HepG2 (cell line): ENCODE measurements around the gene STRN4. TPM values are rescaled to one million over a fixed set of nuclear protein-coding genes. Genes with fewer than 3 reads are reported as not detected.

Experiments used
- CEBPB ChIP-seq: IDR thresholded peaks from 2 replicates; pipeline ENCODE4 v1.6.1; 2011; ENCODE audit warnings: low read depth, low read length, improper control_type of control experiment, borderline replicate concordance
- CHCHD3 ChIP-seq: sonication (generic); formaldehyde crosslinking; IDR thresholded peaks from 2 replicates; pipeline ENCODE4 v1.8.0; 2022; ENCODE audit warnings: mild to moderate bottlenecking, missing genetic modification reagents, moderate library complexity
- ETV6 ChIP-seq: sonication (generic); formaldehyde crosslinking; conservative IDR thresholded peaks from 2 replicates; pipeline ENCODE4 v1.4.0; 2020; ENCODE audit warnings: missing genetic modification reagents
- FOXJ3 ChIP-seq: sonication (generic); formaldehyde crosslinking; IDR thresholded peaks from 2 replicates; pipeline ENCODE4 v1.4.0; 2020; ENCODE audit warnings: missing genetic modification reagents, mild to moderate bottlenecking, borderline replicate concordance
- GABPA ChIP-seq, 2 experiments: IDR thresholded peaks; 2 replicates each; pipeline ENCODE4 v1.6.1; 2011 to 2016; ENCODE audit warnings: low read depth in 2 of 2, low read length in 1 of 2, missing biosample characterization in 1 of 2, missing genetic modification characterization in 1 of 2
- KLF15 ChIP-seq: sonication (generic); formaldehyde crosslinking; IDR thresholded peaks from 2 replicates; pipeline ENCODE4 v1.8.1; 2023; ENCODE audit warnings: borderline replicate concordance, mild to moderate bottlenecking, inconsistent platforms, missing genetic modification reagents, mixed read lengths
- PHF21A ChIP-seq: sonication (generic); formaldehyde crosslinking; IDR thresholded peaks from 2 replicates; pipeline ENCODE4 v1.5.0; 2020; ENCODE audit warnings: mild to moderate bottlenecking, missing genetic modification reagents
- POLR2A ChIP-seq, 2 experiments: IDR thresholded peaks; 2 replicates each; pipeline ENCODE4 v1.6.1; 2011; ENCODE audit warnings: low read depth in 2 of 2, low read length in 2 of 2, mild to moderate bottlenecking in 1 of 2, moderate library complexity in 1 of 2; ENCODE audit not compliant: insufficient read depth in 1 of 2
- U2AF2 ChIP-seq: fragments of 200-400 bp; formaldehyde crosslinking; IDR thresholded peaks from 2 replicates; pipeline ENCODE4 v1.6.1; 2017; ENCODE audit warnings: low read depth, mild to moderate bottlenecking, low read length
- ZBTB20 ChIP-seq: sonication (generic); formaldehyde crosslinking; IDR thresholded peaks from 2 replicates; pipeline ENCODE4 v1.8.1; 2023; ENCODE audit warnings: missing genetic modification reagents, low read depth, mild to moderate bottlenecking, borderline replicate concordance
- ZBTB39 ChIP-seq: sonication (generic); formaldehyde crosslinking; IDR thresholded peaks from 2 replicates; pipeline ENCODE4 v1.5.0; 2020; ENCODE audit warnings: missing genetic modification reagents
- ZBTB40 ChIP-seq, 2 experiments: fragments of 450-650 bp in 1 of 2; sonication (generic) in 1 of 2; formaldehyde crosslinking in 1 of 2; IDR thresholded peaks; 2 replicates each; pipeline versions ENCODE4 v1.6.1 to v1.8.0; 2016 to 2022; ENCODE audit warnings: antibody characterized with exemption in 1 of 2, mild to moderate bottlenecking in 1 of 2, missing genetic modification reagents in 1 of 2
- ZC3H13 ChIP-seq: sonication (generic); formaldehyde crosslinking; IDR thresholded peaks from 2 replicates; pipeline ENCODE4 v1.8.1; 2023; ENCODE audit warnings: mild to moderate bottlenecking, missing genetic modification reagents, moderate library complexity
- ZFY ChIP-seq: sonication (generic); formaldehyde crosslinking; IDR thresholded peaks from 2 replicates; pipeline ENCODE4 v1.4.0; 2020; ENCODE audit warnings: missing genetic modification reagents
- ZNF33B ChIP-seq: sonication (generic); formaldehyde crosslinking; IDR thresholded peaks from 2 replicates; pipeline ENCODE4 v1.5.1; 2020; ENCODE audit warnings: mild to moderate bottlenecking, missing genetic modification reagents
- ZNF496 ChIP-seq: sonication (generic); formaldehyde crosslinking; IDR thresholded peaks from 2 replicates; pipeline ENCODE4 v1.8.1; 2023; ENCODE audit warnings: mild to moderate bottlenecking, moderate library complexity, missing genetic modification reagents; ENCODE audit not compliant: insufficient replicate concordance
- ZNF660 ChIP-seq: sonication (generic); formaldehyde crosslinking; IDR thresholded peaks from 2 replicates; pipeline ENCODE4 v1.5.1; 2020; ENCODE audit warnings: mild to moderate bottlenecking, low read depth, missing genetic modification reagents, borderline replicate concordance
- ZNF839 ChIP-seq: sonication (generic); formaldehyde crosslinking; IDR thresholded peaks from 2 replicates; pipeline ENCODE4 v1.4.0; 2020; ENCODE audit warnings: missing genetic modification reagents, mild to moderate bottlenecking, borderline replicate concordance
- polyA plus RNA-seq, 8 experiments: library from polyadenylated mRNA; depleted of rRNA in 3 of 8; stranded (reverse) in 7 of 8; unstranded in 1 of 8; fragments of >200 nt; fragmentation: Illumina TruSeq in 4 of 8; extraction: Trizol in 4 of 8; gene quantifications; 2 replicates each; pipeline versions ENCODE4 v1.2.1 to v1.2.3, GENCODE V29; 2011 to 2016; ENCODE audit warnings: low read depth in 4 of 8, missing spikeins in 1 of 8, mixed read lengths in 1 of 8; ENCODE audit not compliant: insufficient read depth in 1 of 8
- total RNA-seq, 5 experiments: library from RNA; depleted of rRNA; stranded (reverse); fragments of >200 nt; fragmentation: Illumina TruSeq; extraction: Trizol; gene quantifications; 2 replicates each; pipeline ENCODE4 v1.2.3, GENCODE V29; 2016; ENCODE audit warnings: low read depth in 1 of 5

Gene STRN4
- total and polyA plus RNA-seq, 2 of the 13 experiments (the other 11 are each of a cell fraction or from before 2014, with no cell fraction given): 43.1 to 57.3 TPM

- TF ChIP-seq ZBTB40 (IDR thresholded peaks at IDR 0.05) (no peak), ZBTB40 (CRISPR knock-in tag; IDR thresholded peaks at IDR 0.05) (no peak), KLF15 (CRISPR knock-in tag) (0 out of 2 replicates have a peak, but pooled peaks have one; percentile 8), CEBPB (no peak), ZNF496 (CRISPR knock-in tag) (no peak), PHF21A (0 out of 2 replicates have a peak, but pooled peaks have one; percentile 25), ZNF839 (CRISPR knock-in tag) (no peak), CHCHD3 (CRISPR knock-in tag) (no peak), GABPA (IDR thresholded peaks at IDR 0.05; ENCODE audit: low read depth, low read length) (no peak), GABPA (CRISPR knock-in tag; IDR thresholded peaks at IDR 0.05; ENCODE audit: low read depth) (peak; percentile 29; the same call in 1 of the 2 replicates), ZBTB20 (CRISPR knock-in tag) (no peak), ZNF660 (no peak), ZNF33B (CRISPR knock-in tag) (no peak), ZBTB39 (CRISPR knock-in tag) (no peak), POLR2A (IDR thresholded peaks at IDR 0.05; ENCODE audit: insufficient read depth in 1 of 2, low read depth in 2 of 2, low read length in 2 of 2) (peak; percentile 30 to 46; a peak in 3 of 4 replicates), ETV6 (CRISPR knock-in tag) (peak; percentile 96), FOXJ3 (CRISPR knock-in tag) (no peak), ZFY (CRISPR knock-in tag) (peak; percentile 38; the same call in 1 of the 2 replicates), U2AF2 (no peak), ZC3H13 (CRISPR knock-in tag) (peak; percentile 41; the same call in 1 of the 2 replicates)
Measured at GRCh38 chr19:46786236-46787039, 40.2 kb upstream of the STRN4 start (continued).
